ENCODE measurements around the gene P2RX2. TPM values are rescaled to one million over a fixed set of nuclear protein-coding genes. Genes with fewer than 3 reads are reported as not detected.

The P2RX2 gene
- total RNA-seq, 1 donor from 2014 or later: not detected

DNA sequence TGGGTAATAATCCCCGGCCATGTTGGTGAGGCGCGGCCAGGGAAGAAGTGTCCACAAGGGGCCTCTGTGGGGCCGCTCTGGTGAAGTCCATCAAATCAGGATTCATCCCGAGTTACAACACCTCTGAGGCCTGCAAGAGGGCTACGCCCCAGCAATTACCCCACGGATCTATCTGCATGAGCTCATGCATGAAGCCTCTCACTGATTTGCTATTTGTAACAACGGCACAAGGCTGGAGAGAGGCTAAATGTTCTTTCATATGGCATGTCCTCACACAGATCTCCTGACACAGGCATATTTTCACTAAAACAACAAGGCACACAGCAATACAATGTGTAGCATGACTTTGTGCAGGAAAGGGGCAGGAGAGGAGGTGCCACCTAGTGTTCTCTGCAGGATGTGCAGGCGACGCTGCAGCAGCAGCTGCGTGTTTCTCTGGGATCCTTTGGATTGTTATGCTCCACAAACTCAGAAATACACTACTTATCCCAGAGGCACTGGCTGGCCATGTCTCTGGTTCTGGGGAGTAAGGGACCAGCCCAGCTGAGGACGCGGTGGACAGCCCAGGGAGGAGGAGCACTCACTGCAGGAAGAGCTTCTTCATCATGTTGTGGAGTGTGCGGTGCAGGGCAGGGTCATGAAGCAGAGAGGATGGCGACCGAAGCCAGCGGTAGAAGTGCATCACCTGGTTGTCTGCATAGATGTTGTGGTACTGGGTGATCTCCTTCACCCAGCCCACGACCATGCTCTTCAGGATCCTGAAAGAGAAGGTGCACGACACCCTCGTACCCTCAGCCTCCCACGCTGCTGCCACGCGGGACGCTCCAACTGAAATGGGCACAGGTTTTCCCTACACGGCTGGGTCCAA lies 20.2 kb downstream of the P2RX2 start:
- Mint-ChIP-seq H3K4me3 (ENCODE audit: unreplicated experiment) (no peak overlapping the region), H3K27ac (ENCODE audit: unreplicated experiment) (peak overlapping the region; percentile 12), H3K9me3 (ENCODE audit: unreplicated experiment) (no peaks in the 10 kb centered on the region), H3K4me1 (ENCODE audit: low read depth, unreplicated experiment) (peaks cover 3% of the 10 kb centered on the region), H3K36me3 (ENCODE audit: low read depth, unreplicated experiment) (peaks cover 25% of the 10 kb centered on the region), H3K27me3 (ENCODE audit: low read depth, unreplicated experiment) (peaks cover 24% of the 10 kb centered on the region)
- TF ChIP-seq EZH2 (IDR thresholded peaks at IDR 0.05; ENCODE audit: insufficient read depth, low read length): no peak
- TF ChIP-seq, protein P1, sequence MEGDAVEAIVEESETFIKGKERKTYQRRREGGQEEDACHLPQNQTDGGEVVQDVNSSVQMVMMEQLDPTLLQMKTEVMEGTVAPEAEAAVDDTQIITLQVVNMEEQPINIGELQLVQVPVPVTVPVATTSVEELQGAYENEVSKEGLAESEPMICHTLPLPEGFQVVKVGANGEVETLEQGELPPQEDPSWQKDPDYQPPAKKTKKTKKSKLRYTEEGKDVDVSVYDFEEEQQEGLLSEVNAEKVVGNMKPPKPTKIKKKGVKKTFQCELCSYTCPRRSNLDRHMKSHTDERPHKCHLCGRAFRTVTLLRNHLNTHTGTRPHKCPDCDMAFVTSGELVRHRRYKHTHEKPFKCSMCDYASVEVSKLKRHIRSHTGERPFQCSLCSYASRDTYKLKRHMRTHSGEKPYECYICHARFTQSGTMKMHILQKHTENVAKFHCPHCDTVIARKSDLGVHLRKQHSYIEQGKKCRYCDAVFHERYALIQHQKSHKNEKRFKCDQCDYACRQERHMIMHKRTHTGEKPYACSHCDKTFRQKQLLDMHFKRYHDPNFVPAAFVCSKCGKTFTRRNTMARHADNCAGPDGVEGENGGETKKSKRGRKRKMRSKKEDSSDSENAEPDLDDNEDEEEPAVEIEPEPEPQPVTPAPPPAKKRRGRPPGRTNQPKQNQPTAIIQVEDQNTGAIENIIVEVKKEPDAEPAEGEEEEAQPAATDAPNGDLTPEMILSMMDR (IDR thresholded peaks at IDR 0.05; ENCODE audit: insufficient read depth, low read depth, low read length): peak; percentile 73
- H3K36me3 ChIP-seq (ENCODE audit: insufficient read depth, low read length): peaks cover 6% of the 10 kb centered on the region
- H3K4me1 ChIP-seq (ENCODE audit: insufficient read depth, low read length): no peaks in the 10 kb centered on the region
- H3K9me3 ChIP-seq (ENCODE audit: insufficient read depth, low read depth, low read length): no peaks in the 10 kb centered on the region
- no peak overlapping the region for H3K4me3 ChIP-seq (ENCODE audit: insufficient read depth, low read depth, low read length)
- H2AFZ ChIP-seq (ENCODE audit: low read depth, low read length): no peak overlapping the region
- H3K27ac ChIP-seq (ENCODE audit: low read depth, low read length): no peak overlapping the region
- H3K9ac ChIP-seq (ENCODE audit: low read length): no peak overlapping the region
- peaks cover 4% of the 10 kb centered on the region for H4K20me1 ChIP-seq (ENCODE audit: insufficient read depth, low read length)
- no peaks in the 10 kb centered on the region for H3K79me2 ChIP-seq (ENCODE audit: insufficient read depth, low read length)
- H3K27me3 ChIP-seq (ENCODE audit: insufficient read depth, low read length): no peaks in the 10 kb centered on the region
- no peak overlapping the region for H3K4me2 ChIP-seq (ENCODE audit: low read length)
- FAIRE-seq (no peak), DNase-seq (ENCODE audit: low read depth) (peak; percentile 15)

DNA sequence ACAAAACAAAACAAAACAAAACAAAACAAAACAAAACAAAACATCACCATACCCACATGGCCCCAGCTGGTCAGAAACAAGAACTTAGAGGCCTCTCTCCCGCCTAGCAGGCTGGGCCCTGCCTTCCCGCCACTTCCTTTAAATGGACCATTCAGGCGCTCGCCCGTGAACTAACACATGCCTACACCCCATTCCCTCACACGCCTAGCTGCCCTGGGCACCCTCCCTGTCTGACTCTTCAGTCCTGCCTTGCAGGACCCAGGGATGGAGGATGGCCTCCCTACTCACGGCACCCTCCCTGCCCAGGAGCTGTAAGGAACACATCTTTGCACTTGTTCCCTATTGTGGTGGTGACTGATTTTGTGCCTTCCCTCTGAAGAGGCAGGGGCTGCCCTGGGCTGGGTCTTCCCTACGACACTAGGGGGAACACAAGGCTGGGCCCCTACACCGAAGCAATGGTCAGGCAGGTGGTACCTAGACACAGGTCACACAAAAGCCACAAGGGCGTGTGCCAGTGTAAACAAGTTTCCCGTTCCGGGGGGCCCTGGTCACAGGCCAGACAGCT lies 21.5 kb downstream of the P2RX2 start:
- FAIRE-seq: no peak
- TF ChIP-seq, protein P1 (IDR thresholded peaks at IDR 0.05; ENCODE audit: insufficient read depth, low read depth, low read length): no peak
- TF ChIP-seq EZH2 (IDR thresholded peaks at IDR 0.05; ENCODE audit: insufficient read depth, low read length): no peak
- Histone ChIP-seq H3K27ac (ENCODE audit: low read depth, low read length) (no peak overlapping the region), H3K79me2 (ENCODE audit: insufficient read depth, low read length) (no peaks in the 10 kb centered on the region), H3K9me3 (ENCODE audit: insufficient read depth, low read depth, low read length) (no peaks in the 10 kb centered on the region), H3K9ac (ENCODE audit: low read length) (no peak overlapping the region), H3K4me2 (ENCODE audit: low read length) (no peak overlapping the region), H3K27me3 (ENCODE audit: insufficient read depth, low read length) (no peaks in the 10 kb centered on the region), H2AFZ (ENCODE audit: low read depth, low read length) (no peak overlapping the region), H4K20me1 (ENCODE audit: insufficient read depth, low read length) (peaks cover 4% of the 10 kb centered on the region), H3K36me3 (ENCODE audit: insufficient read depth, low read length) (peaks cover 6% of the 10 kb centered on the region), H3K4me1 (ENCODE audit: insufficient read depth, low read length) (no peaks in the 10 kb centered on the region), H3K4me3 (ENCODE audit: insufficient read depth, low read depth, low read length) (no peak overlapping the region)
- H3K9me3 Mint-ChIP-seq (ENCODE audit: unreplicated experiment): no peaks in the 10 kb centered on the region
- peaks cover 3% of the 10 kb centered on the region for H3K4me1 Mint-ChIP-seq (ENCODE audit: low read depth, unreplicated experiment)
- H3K27me3 Mint-ChIP-seq (ENCODE audit: low read depth, unreplicated experiment): peaks cover 17% of the 10 kb centered on the region
- H3K27ac Mint-ChIP-seq (ENCODE audit: unreplicated experiment): no peak overlapping the region
- peaks cover 17% of the 10 kb centered on the region for H3K36me3 Mint-ChIP-seq (ENCODE audit: low read depth, unreplicated experiment)
- DNase-seq (ENCODE audit: low read depth): no peak
- no peak overlapping the region for H3K4me3 Mint-ChIP-seq (ENCODE audit: unreplicated experiment)

DNA sequence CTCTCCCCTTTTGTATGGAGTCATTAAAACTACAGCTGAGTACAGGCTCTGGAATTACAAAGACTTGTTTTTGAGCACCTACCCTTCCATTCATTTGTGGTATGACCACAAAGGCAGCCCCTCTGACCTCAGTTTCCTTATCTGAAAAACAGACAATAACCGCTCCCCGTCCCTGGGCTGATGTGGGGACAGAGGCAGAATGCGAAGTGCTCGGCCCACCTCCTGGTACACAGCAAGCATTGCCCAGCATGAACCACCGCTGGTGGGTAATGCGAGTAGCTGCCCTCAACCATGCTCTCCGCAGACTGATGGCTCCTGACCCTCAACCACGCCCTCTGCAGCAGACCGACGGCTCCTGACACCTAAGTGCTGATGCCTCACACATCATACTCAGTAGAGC lies 22.4 kb downstream of the P2RX2 start:
- Histone ChIP-seq H3K9ac (ENCODE audit: low read length) (no peak overlapping the region), H3K9me3 (ENCODE audit: insufficient read depth, low read depth, low read length) (no peaks in the 10 kb centered on the region), H3K4me2 (ENCODE audit: low read length) (no peak overlapping the region), H4K20me1 (ENCODE audit: insufficient read depth, low read length) (peaks cover 4% of the 10 kb centered on the region), H3K4me3 (ENCODE audit: insufficient read depth, low read depth, low read length) (no peak overlapping the region), H3K79me2 (ENCODE audit: insufficient read depth, low read length) (no peaks in the 10 kb centered on the region), H3K27me3 (ENCODE audit: insufficient read depth, low read length) (no peaks in the 10 kb centered on the region), H3K27ac (ENCODE audit: low read depth, low read length) (no peak overlapping the region), H2AFZ (ENCODE audit: low read depth, low read length) (no peak overlapping the region), H3K36me3 (ENCODE audit: insufficient read depth, low read length) (peaks cover 6% of the 10 kb centered on the region), H3K4me1 (ENCODE audit: insufficient read depth, low read length) (no peaks in the 10 kb centered on the region)
- peaks cover 8% of the 10 kb centered on the region for H3K27me3 Mint-ChIP-seq (ENCODE audit: low read depth, unreplicated experiment)
- H3K36me3 Mint-ChIP-seq (ENCODE audit: low read depth, unreplicated experiment): peaks cover 14% of the 10 kb centered on the region
- no peak for FAIRE-seq
- no peak overlapping the region for H3K27ac Mint-ChIP-seq (ENCODE audit: unreplicated experiment)
- no peak for TF ChIP-seq EZH2 (IDR thresholded peaks at IDR 0.05; ENCODE audit: insufficient read depth, low read length)
- TF ChIP-seq, protein P1 (IDR thresholded peaks at IDR 0.05; ENCODE audit: insufficient read depth, low read depth, low read length): no peak
- no peaks in the 10 kb centered on the region for H3K9me3 Mint-ChIP-seq (ENCODE audit: unreplicated experiment)
- H3K4me3 Mint-ChIP-seq (ENCODE audit: unreplicated experiment): no peak overlapping the region
- peaks cover 3% of the 10 kb centered on the region for H3K4me1 Mint-ChIP-seq (ENCODE audit: low read depth, unreplicated experiment)
- DNase-seq (ENCODE audit: low read depth): no peak

Measured in astrocyte (in vitro differentiated cells and primary cell).